Adrenal gland (tissue), 12 donors: ENCODE measurements around the gene KCNH5. TPM values are rescaled to one million over a fixed set of nuclear protein-coding genes. Genes with fewer than 3 reads are reported as not detected.

Source experiments
- DNase-seq, 7 donors: peaks; one replicate each; pipeline ENCODE4 v3.0.0-alpha.2; 2019 to 2020
- H3K27ac ChIP-seq, 5 donors: fragments of 200-600 bp; sonication (generic) in 4 of 5; 1 replicate in 3 of 5; 2 replicates in 2 of 5; pipeline versions ENCODE4 v1.5.1 to v1.8.0; 2016 to 2020; ENCODE audit warnings: mild to moderate bottlenecking in 1 of 5
- H3K27me3 ChIP-seq: fragments of 200-600 bp; 2 replicates; pipeline ENCODE4 v1.8.0; 2021
- H3K36me3 ChIP-seq, 2 donors: fragments of 200-600 bp; replicated peaks in 1 of 2; 1 replicate in 1 of 2; 2 replicates in 1 of 2; pipeline versions ENCODE4 v1.5.1 to v1.8.0; 2018 to 2022
- H3K4me1 ChIP-seq, 2 donors: fragments of 200-600 bp; replicated peaks in 1 of 2; 1 replicate in 1 of 2; 2 replicates in 1 of 2; pipeline versions ENCODE4 v1.5.1 to v1.8.0; 2018 to 2021
- H3K4me3 ChIP-seq, 4 donors: fragments of 200-600 bp; sonication (generic) in 3 of 4; one replicate each; pipeline ENCODE4 v1.5.1; 2016 to 2018
- H3K9me3 ChIP-seq, 3 donors: fragments of 200-600 bp; sonication (generic) in 1 of 3; replicated peaks in 1 of 3; 1 replicate in 2 of 3; 2 replicates in 1 of 3; pipeline versions ENCODE4 v1.5.1 to v1.8.0; 2016 to 2021
- POLR2A ChIP-seq, 2 donors: fragments of 450-650 bp; IDR thresholded peaks; one replicate each; pipeline ENCODE4 v1.6.1; 2017; ENCODE audit warnings: antibody characterized with exemption in 2 of 2, mild to moderate bottlenecking in 2 of 2, moderate library complexity in 1 of 2
- WGBS, 4 donors: extraction: QIAGEN DNeasy Blood & Tissue Kit in 2 of 4; methylation state at CpG; one replicate each; pipeline versions ENCODE4 v1.1.5 to v1.1.7; 2013 to 2017; 5-methylcytosine and 5-hydroxymethylcytosine counted together
- intact Hi-C, 2 donors: fragments of 100-400 bp; cut with DNase I; formaldehyde crosslinking; loops; one replicate each; pipeline versions ENCODE4 v1.14.1 to v1.15.0; 2022 to 2023
- polyA plus RNA-seq, 3 donors: library from polyadenylated mRNA; stranded (reverse); fragments of 200-250 nt in 2 of 3; fragments of 350-450 nt in 1 of 3; fragmentation: Illumina TruSeq in 1 of 3; extraction: RNeasy Lipid Tissue Mini Kit (QIAGEN cat#74804) in 1 of 3; gene quantifications; one replicate each; pipeline ENCODE4 v1.2.3, GENCODE V29; 2013 to 2014
- total RNA-seq, 9 donors: library from RNA; depleted of rRNA in 4 of 9; stranded (reverse); fragments of >200 nt in 4 of 9; fragments of 120-200 nt in 1 of 9; fragmentation: NEBNext Ultra II Directional in 1 of 9; extraction: Animal tissue kit (Norgen Biotek cat#: 25700) in 1 of 9; gene quantifications; one replicate each; pipeline versions ENCODE4 v1.1.0 to v1.2.4, GENCODE V29; 2013 to 2023
- TF ChIP-seq, protein P1 (sequence below), 6 experiments: fragments of 450-650 bp in 4 of 6; fragments of 200-600 bp in 2 of 6; sonication (generic) in 1 of 6; IDR thresholded peaks; 1 replicate in 5 of 6; 2 replicates in 1 of 6; pipeline versions ENCODE4 v1.5.1 to v1.8.0; 2016 to 2021; ENCODE audit warnings: antibody characterized with exemption in 6 of 6, mild to moderate bottlenecking in 2 of 6, moderate library complexity in 1 of 6
- donor health status: healthy with polysubstance abuse.
- donor health status: Bipolar disorder and iron deficiency.
- donor health status: DM: yes; HTN: yes; CAD: no.
- donor health status: DM: no; HTN: no; CAD: no.
- donor health status: DM: no; HTN: no; CAD: no.
- donor health status: DM: yes; HTN: yes; CAD: no.

KCNH5 gene
- total and polyA plus RNA-seq, 12 donors: 0.10 to 3.2 (median 0.84) TPM; not detected in 4

DNA sequence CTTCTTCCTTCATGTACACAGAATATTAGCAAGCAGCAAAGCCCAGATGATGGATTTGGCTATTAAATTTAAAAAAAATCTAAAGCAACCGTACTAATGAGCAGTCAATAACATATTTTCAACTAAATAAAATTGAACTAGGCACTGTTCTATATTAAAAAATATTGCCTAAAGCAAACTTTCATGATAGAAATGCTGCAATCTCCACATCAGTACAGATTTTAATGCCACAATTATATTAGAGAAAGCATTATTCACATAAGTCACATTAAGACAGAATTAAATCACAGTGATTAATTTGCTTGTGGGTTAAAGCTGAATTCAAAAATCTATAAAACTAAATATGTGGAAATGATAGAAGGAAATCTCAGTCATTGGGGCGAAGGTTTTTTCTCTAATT is 200.7 kb downstream of the KCNH5 start:
- no peaks in the 10 kb centered on the region for H3K4me1 ChIP-seq
- H3K27ac ChIP-seq: no peak overlapping the region
- no peak overlapping the region for H3K4me3 ChIP-seq
- TF ChIP-seq POLR2A (IDR thresholded peaks at IDR 0.05): no peak
- TF ChIP-seq, protein P1, sequence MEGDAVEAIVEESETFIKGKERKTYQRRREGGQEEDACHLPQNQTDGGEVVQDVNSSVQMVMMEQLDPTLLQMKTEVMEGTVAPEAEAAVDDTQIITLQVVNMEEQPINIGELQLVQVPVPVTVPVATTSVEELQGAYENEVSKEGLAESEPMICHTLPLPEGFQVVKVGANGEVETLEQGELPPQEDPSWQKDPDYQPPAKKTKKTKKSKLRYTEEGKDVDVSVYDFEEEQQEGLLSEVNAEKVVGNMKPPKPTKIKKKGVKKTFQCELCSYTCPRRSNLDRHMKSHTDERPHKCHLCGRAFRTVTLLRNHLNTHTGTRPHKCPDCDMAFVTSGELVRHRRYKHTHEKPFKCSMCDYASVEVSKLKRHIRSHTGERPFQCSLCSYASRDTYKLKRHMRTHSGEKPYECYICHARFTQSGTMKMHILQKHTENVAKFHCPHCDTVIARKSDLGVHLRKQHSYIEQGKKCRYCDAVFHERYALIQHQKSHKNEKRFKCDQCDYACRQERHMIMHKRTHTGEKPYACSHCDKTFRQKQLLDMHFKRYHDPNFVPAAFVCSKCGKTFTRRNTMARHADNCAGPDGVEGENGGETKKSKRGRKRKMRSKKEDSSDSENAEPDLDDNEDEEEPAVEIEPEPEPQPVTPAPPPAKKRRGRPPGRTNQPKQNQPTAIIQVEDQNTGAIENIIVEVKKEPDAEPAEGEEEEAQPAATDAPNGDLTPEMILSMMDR (IDR thresholded peaks at IDR 0.05): no peak
- H3K27me3 ChIP-seq: no peaks in the 10 kb centered on the region
- H3K9me3 ChIP-seq: no peaks in the 10 kb centered on the region
- intact Hi-C loops: no loop called here
- WGBS, 4 donors: 58 to 71% (median 64%) methylated on average over 2 of the region's 2 CpGs
- no peak for DNase-seq
- no peaks in the 10 kb centered on the region for H3K36me3 ChIP-seq

DNA sequence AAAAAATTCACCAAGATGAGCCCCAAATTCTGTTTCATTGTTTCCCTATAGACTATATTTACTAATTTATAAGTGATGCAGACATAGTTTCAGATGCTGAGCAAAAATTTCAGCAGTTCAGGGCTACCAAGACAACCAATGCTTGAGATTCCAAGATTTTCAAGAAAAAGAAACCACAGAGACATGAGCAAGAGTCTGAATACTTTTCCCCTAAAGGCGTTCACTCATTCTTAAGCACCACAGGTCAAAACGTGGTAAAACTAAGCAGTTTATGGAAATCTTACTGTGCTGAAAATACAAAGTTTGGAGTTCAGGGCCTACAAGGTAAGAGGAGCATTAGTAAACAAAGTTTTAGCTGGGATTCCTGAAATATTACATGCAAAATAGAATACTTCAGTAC is 221.2 kb downstream of the KCNH5 start:
- no peak overlapping the region for H3K4me3 ChIP-seq
- intact Hi-C loops: no loop called here
- no peaks in the 10 kb centered on the region for H3K27me3 ChIP-seq
- H3K36me3 ChIP-seq: no peaks in the 10 kb centered on the region
- 59 to 67% (median 63%) methylated on average over 2 of the region's 2 CpGs for WGBS, 4 donors
- H3K4me1 ChIP-seq: no peaks in the 10 kb centered on the region
- peaks cover 0 to 5% (median 0%) of the 10 kb centered on the region in 3 donors for H3K9me3 ChIP-seq
- TF ChIP-seq POLR2A (IDR thresholded peaks at IDR 0.05): no peak
- DNase-seq: no peak
- H3K27ac ChIP-seq: no peak overlapping the region

DNA sequence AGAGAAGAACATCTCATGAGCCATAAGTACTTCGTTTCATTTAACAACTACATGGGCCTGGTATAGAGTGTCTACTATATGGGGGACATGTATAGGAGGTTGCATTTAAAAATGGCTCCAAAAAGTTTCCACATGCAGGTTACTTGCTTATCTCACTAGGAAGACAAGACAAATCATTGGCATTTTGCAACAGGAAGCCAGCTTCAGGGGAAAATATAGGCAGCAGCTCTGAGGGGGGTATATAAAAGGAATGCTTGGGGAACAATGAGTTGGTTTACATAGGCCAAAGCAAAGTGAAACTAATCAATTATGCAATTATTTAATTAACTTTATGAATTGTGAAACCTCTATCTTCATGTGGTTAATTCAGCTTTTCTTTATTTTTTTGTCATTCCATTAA is 225.3 kb downstream of the KCNH5 start:
- 64 to 88% (median 76%) methylated on average over 1 of the region's 1 CpG for WGBS, 4 donors
- intact Hi-C loops: no loop called here
- H3K36me3 ChIP-seq: no peaks in the 10 kb centered on the region
- no peak for TF ChIP-seq POLR2A (IDR thresholded peaks at IDR 0.05)
- TF ChIP-seq, protein P1 (IDR thresholded peaks at IDR 0.05): no peak
- H3K9me3 ChIP-seq: no peaks in the 10 kb centered on the region
- no peaks in the 10 kb centered on the region for H3K27me3 ChIP-seq
- no peak for DNase-seq
- no peak overlapping the region for H3K27ac ChIP-seq
- no peaks in the 10 kb centered on the region for H3K4me1 ChIP-seq
- no peak overlapping the region for H3K4me3 ChIP-seq

DNA sequence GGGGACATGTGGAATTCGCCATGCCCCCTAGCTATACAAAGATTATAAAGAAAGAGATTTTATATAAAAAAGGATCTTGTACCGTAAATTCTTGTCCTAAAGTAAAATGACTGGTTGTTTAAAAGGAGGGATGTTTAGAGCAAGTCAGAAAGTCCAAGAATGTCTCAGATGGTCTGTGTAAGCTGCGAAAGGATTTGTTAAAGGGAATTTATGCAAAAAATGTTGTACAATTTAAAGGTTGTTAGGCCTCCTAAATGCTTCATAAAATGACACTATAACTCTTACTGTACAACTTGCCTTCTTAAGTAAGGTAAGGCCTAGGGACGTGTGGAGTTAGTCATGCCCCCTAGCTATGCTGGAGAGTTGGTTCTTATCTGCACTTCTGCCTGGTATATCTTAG is 237.6 kb downstream of the KCNH5 start:
- 65 to 70% (median 66%) methylated on average over 4 of the region's 4 CpGs for WGBS, 4 donors
- TF ChIP-seq POLR2A (IDR thresholded peaks at IDR 0.05): no peak
- TF ChIP-seq, protein P1 (IDR thresholded peaks at IDR 0.05): no peak
- Histone ChIP-seq H3K9me3 (no peaks in the 10 kb centered on the region), H3K27ac (no peak overlapping the region), H3K36me3 (no peaks in the 10 kb centered on the region), H3K4me3 (no peak overlapping the region), H3K27me3 (no peaks in the 10 kb centered on the region), H3K4me1 (no peaks in the 10 kb centered on the region)
- intact Hi-C loops: no loop called here
- no peak for DNase-seq

DNA sequence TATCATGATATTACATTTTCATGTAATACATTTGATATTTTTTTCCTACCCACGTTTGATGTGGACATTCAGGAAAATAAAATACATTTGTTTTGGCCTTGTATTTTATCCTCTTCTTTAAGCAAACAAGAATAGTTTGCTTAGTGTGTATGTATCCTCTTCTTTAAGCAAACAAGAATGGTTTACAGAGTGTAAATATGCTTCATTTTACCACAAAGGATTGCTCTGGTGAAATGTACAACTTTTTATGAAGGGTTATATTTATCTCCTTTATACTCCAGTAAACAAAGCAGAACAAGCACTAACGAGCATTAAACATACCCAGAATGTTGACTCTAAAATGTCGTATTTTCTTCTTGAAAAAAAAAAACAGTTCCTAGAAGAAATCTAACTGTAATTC is 244.7 kb downstream of the KCNH5 start:
- Histone ChIP-seq H3K36me3 (no peaks in the 10 kb centered on the region), H3K27ac (no peak overlapping the region), H3K27me3 (no peaks in the 10 kb centered on the region), H3K4me1 (no peaks in the 10 kb centered on the region), H3K9me3 (no peaks in the 10 kb centered on the region), H3K4me3 (no peak overlapping the region)
- intact Hi-C loops: no loop called here
- TF ChIP-seq POLR2A (IDR thresholded peaks at IDR 0.05): no peak
- TF ChIP-seq, protein P1 (IDR thresholded peaks at IDR 0.05): no peak
- DNase-seq: no peak
- whole genome bisulfite sequencing, 4 donors: 45 to 52% (median 48%) methylated on average over 3 of the region's 3 CpGs
